Pancreas (tissue), 10 donors: Measurements from ENCODE around the gene GOLPH3. TPM values are rescaled to one million over a fixed set of nuclear protein-coding genes. Genes with fewer than 3 reads are reported as not detected.

Experiments used
- ATAC-seq, 4 donors: fragments of 200-7000 bp; cut with Tn5 transposase; one replicate each; pipeline versions ENCODE4 v1.8.0 to v1.9.1; 2020; ENCODE audit warnings: mild to moderate bottlenecking in 4 of 4, moderate library complexity in 4 of 4
- DNase-seq, 6 donors: peaks; one replicate each; pipeline ENCODE4 v3.0.0-alpha.2; 2020
- FAIRE-seq: peaks from 2 replicates; lab custom pipeline; 2012; peaks lifted over from hg19 to GRCh38; lab: Jason Lieb, UNC
- H3K27ac ChIP-seq, 4 donors: fragments of 200-600 bp; sonication (generic); 1 replicate in 3 of 4; 2 replicates in 1 of 4; pipeline versions ENCODE4 v1.5.0 to v1.8.0; 2020
- H3K27me3 ChIP-seq, 4 donors: fragments of 200-600 bp; one replicate each; pipeline ENCODE4 v1.8.0; 2021
- H3K36me3 ChIP-seq, 3 donors: fragments of 200-600 bp; sonication (generic) in 1 of 3; one replicate each; pipeline versions ENCODE4 v1.5.0 to v1.8.0; 2020 to 2021
- H3K4me1 ChIP-seq, 3 donors: fragments of 200-600 bp; one replicate each; pipeline ENCODE4 v1.8.0; 2021
- H3K4me3 ChIP-seq, 4 donors: fragments of 200-600 bp; sonication (generic) in 2 of 4; one replicate each; pipeline versions ENCODE4 v1.5.0 to v1.8.0; 2020 to 2021
- H3K9me3 ChIP-seq, 4 donors: fragments of 200-600 bp; one replicate each; pipeline ENCODE4 v1.8.0; 2021
- WGBS, 2 donors: extraction: QIAGEN DNeasy Blood & Tissue Kit; methylation state at CpG; one replicate each; pipeline ENCODE4 v1.1.7; 2013; 5-methylcytosine and 5-hydroxymethylcytosine counted together
- intact Hi-C, 3 donors: fragments of 100-400 bp; cut with DNase I; formaldehyde crosslinking; loops; one replicate each; pipeline versions ENCODE4 v1.11.1 to v1.14.2; 2022
- polyA plus RNA-seq, 2 donors: library from polyadenylated mRNA; stranded (reverse); fragments of 200-250 nt; gene quantifications; one replicate each; pipeline ENCODE4 v1.2.3, GENCODE V29; 2013
- total RNA-seq, 6 donors: library from RNA; stranded (reverse); fragmentation: NEBNext Ultra II Directional in 4 of 6; extraction: Animal tissue kit (Norgen Biotek cat#: 25700) in 4 of 6; gene quantifications; one replicate each; pipeline versions ENCODE4 v1.2.1 to v1.2.4, GENCODE V29; 2021 to 2023
- TF ChIP-seq, protein P1 (sequence below), 4 donors: fragments of 200-600 bp; sonication (generic) in 3 of 4; IDR thresholded peaks; one replicate each; pipeline versions ENCODE4 v1.5.0 to v1.8.0; 2021; ENCODE audit warnings: antibody characterized with exemption in 4 of 4
- donor health status: healthy with polysubstance abuse.
- donor health status: DM: no; HTN: no; CAD: no; lungs with moderate emphysema.
- donor health status: DM: no; HTN: no; CAD: no.
- donor health status: control.
- donor health status: control.
- donor health status: Bipolar disorder and iron deficiency.
- donor health status: DM: yes; HTN: yes; CAD: no.
- donor health status: DM: no; HTN: no; CAD: no.
- donor health status: DM: no; HTN: no; CAD: no.
- donor health status: DM: yes; HTN: yes; CAD: no.

The GOLPH3 gene
- total and polyA plus RNA-seq, 8 donors = 19.9 to 67.0 (median 45.0) TPM

DNA sequence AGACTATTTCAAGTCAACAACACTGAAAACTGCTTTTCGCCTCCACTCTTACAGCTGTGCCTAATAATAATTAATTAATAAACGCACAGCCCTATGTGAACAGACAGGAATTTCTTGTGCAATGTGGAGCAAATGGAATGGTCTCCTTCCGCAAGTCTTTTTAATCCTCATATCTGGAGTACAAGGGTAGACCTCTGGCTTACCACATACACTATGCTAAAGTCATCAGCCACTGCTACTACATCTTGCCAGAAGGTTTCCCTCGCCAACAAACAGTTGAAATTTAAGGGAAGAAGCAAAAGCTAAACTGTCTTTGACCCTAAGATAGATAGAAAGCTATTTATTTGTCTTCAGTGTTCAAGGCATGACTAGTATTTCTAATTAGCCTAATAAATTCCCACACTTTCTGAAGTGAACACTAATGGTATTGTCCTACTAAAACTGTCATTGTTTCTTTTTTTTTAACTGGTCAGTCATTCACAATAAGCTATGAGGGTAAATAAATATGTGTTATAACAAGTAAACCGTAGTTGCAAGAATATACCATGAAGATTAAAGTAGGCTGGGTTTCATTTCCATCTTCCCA is 63.9 kb downstream of the GOLPH3 start:
- Histone ChIP-seq H3K4me1 (no peaks in the 10 kb centered on the region), H3K9me3 (no peaks in the 10 kb centered on the region), H3K27me3 (no peaks in the 10 kb centered on the region), H3K36me3 (peaks cover 0 to 22% (median 5%) of the 10 kb centered on the region in 3 donors), H3K27ac (no peak overlapping the region), H3K4me3 (no peak overlapping the region)
- 80 to 83% methylated on average over 5 of the region's 5 CpGs for WGBS, 2 donors
- DNase-seq (no peak), FAIRE-seq (no peak), ATAC-seq (no peak)
- TF ChIP-seq, protein P1, sequence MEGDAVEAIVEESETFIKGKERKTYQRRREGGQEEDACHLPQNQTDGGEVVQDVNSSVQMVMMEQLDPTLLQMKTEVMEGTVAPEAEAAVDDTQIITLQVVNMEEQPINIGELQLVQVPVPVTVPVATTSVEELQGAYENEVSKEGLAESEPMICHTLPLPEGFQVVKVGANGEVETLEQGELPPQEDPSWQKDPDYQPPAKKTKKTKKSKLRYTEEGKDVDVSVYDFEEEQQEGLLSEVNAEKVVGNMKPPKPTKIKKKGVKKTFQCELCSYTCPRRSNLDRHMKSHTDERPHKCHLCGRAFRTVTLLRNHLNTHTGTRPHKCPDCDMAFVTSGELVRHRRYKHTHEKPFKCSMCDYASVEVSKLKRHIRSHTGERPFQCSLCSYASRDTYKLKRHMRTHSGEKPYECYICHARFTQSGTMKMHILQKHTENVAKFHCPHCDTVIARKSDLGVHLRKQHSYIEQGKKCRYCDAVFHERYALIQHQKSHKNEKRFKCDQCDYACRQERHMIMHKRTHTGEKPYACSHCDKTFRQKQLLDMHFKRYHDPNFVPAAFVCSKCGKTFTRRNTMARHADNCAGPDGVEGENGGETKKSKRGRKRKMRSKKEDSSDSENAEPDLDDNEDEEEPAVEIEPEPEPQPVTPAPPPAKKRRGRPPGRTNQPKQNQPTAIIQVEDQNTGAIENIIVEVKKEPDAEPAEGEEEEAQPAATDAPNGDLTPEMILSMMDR (IDR thresholded peaks at IDR 0.05) = no peak
- intact Hi-C loops = no loop called here

DNA sequence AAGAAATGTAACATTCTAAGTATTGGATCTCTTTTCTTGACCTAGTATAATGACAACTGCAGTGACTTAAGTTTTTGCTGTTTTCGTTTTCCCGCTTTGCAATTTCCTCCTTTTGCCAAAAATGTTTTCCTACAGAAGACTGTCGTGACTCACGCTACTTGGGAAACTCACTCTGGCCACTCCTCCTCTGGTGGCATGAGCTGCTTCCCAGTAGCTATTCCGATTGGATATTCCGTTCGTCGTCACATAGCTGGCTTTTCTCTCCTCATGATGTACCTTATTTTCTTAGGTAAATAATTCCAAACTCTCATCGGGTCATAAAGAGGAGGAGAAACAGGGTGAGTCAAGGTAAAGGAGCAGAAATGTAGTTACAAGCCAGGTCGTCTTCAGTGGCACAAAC is 64.9 kb downstream of the GOLPH3 start:
- FAIRE-seq (no peak), DNase-seq (no peak), ATAC-seq (peak in 1 of 4 donors; percentile 25)
- no peak overlapping the region for H3K4me3 ChIP-seq
- H3K36me3 ChIP-seq = peaks cover 0 to 31% (median 10%) of the 10 kb centered on the region in 3 donors
- 91 to 94% methylated on average over 10 of the region's 10 CpGs for WGBS, 2 donors
- intact Hi-C loops = no loop called here
- H3K9me3 ChIP-seq = no peaks in the 10 kb centered on the region
- no peak overlapping the region for H3K27ac ChIP-seq
- no peaks in the 10 kb centered on the region for H3K4me1 ChIP-seq
- TF ChIP-seq, protein P1 (IDR thresholded peaks at IDR 0.05) = no peak
- H3K27me3 ChIP-seq = no peaks in the 10 kb centered on the region

GRCh38 chr5:32108167-32108566 is 66.0 kb downstream of the GOLPH3 start:
- Histone ChIP-seq H3K4me3 (no peak overlapping the region), H3K27ac (no peak overlapping the region), H3K27me3 (no peaks in the 10 kb centered on the region), H3K9me3 (no peaks in the 10 kb centered on the region), H3K36me3 (peaks cover 0 to 38% (median 10%) of the 10 kb centered on the region in 3 donors), H3K4me1 (no peaks in the 10 kb centered on the region)
- TF ChIP-seq, protein P1 (IDR thresholded peaks at IDR 0.05) = no peak
- no peak for DNase-seq
- 87 to 88% methylated on average over 4 of the region's 4 CpGs for WGBS, 2 donors
- no peak for ATAC-seq
- FAIRE-seq = no peak
- intact Hi-C loops = no loop called here

- WGBS, 2 donors = 96% methylated on average over 4 of the region's 4 CpGs
- H3K27me3 ChIP-seq = no peaks in the 10 kb centered on the region
- TF ChIP-seq, protein P1 (IDR thresholded peaks at IDR 0.05) = no peak
- intact Hi-C loops = no loop called here
- H3K9me3 ChIP-seq = no peaks in the 10 kb centered on the region
- H3K4me1 ChIP-seq = no peaks in the 10 kb centered on the region
- no peak overlapping the region for H3K27ac ChIP-seq
- peaks cover 0 to 46% (median 10%) of the 10 kb centered on the region in 3 donors for H3K36me3 ChIP-seq
- no peak overlapping the region for H3K4me3 ChIP-seq
- no peak for ATAC-seq
- no peak for FAIRE-seq
- no peak for DNase-seq
Measured at GRCh38 chr5:32107291-32107690, 66.8 kb downstream of the GOLPH3 start.

DNA sequence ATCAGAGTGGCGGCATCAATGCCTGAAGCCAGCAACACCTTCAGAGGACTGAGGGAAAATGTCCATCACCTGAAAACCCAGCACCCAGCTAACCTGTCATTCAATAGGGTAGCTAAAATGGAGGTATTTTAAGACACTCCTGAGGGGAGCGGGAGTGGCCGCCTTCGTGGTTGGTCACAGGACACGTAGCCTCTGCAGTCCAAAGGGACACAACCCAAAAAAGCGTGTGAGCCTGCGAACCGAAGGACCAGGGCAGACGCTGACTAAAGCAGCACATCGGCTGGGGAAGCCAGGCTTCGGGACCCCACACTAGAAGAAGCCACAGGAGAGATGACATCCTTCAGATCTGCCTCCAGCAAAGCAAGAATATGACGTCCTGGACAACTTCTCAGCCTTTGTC is 70.6 kb downstream of the GOLPH3 start:
- DNase-seq (no peak), ATAC-seq (no peak), FAIRE-seq (no peak)
- Histone ChIP-seq H3K4me1 (no peaks in the 10 kb centered on the region), H3K4me3 (no peak overlapping the region), H3K9me3 (no peaks in the 10 kb centered on the region), H3K27ac (no peak overlapping the region), H3K27me3 (no peaks in the 10 kb centered on the region), H3K36me3 (peaks cover 0 to 67% (median 5%) of the 10 kb centered on the region in 3 donors)
- intact Hi-C loops = no loop called here
- 96% methylated on average over 12 of the region's 12 CpGs for WGBS, 2 donors
- TF ChIP-seq, protein P1 (IDR thresholded peaks at IDR 0.05) = no peak
